GM18505 (cell line): ENCODE results near the gene KIF26B.

Experiments used
- ATAC-seq: cut with Tn5 transposase; IDR thresholded peaks from one replicate; pipeline ENCODE4 v1.9.1; 2021; ENCODE audit not compliant: unreplicated experiment
- POLR2A ChIP-seq: IDR thresholded peaks from 4 replicates; pipeline ENCODE4 v1.6.1; 2011; ENCODE audit warnings: borderline replicate concordance; ENCODE audit not compliant: insufficient read depth, insufficient read length; ENCODE audit errors: extremely low read depth

KIF26B gene

GRCh38 chr1:245255783-245256182 lies 101.0 kb downstream of the KIF26B start:
- TF ChIP-seq POLR2A, result no peak
- ATAC-seq, result no peak

- TF ChIP-seq POLR2A, result no peak
- no peak for ATAC-seq
Observed at GRCh38 chr1:245256528-245256927, 101.7 kb downstream of the KIF26B start.

GRCh38 chr1:245258271-245258920 lies 103.6 kb downstream of the KIF26B start:
- no peak for TF ChIP-seq POLR2A
- no peak for ATAC-seq

- TF ChIP-seq POLR2A, result no peak
- ATAC-seq, result no peak
Observed at GRCh38 chr1:245260110-245260882, 105.5 kb downstream of the KIF26B start.

- TF ChIP-seq POLR2A, result no peak
- no peak for ATAC-seq
Observed at GRCh38 chr1:245260883-245261282, 106.1 kb downstream of the KIF26B start.

GRCh38 chr1:245261786-245262185 lies 107.0 kb downstream of the KIF26B start:
- ATAC-seq, result no peak
- TF ChIP-seq POLR2A, result no peak

- TF ChIP-seq POLR2A, result no peak
- ATAC-seq, result no peak
Observed at GRCh38 chr1:245263529-245264095, 108.8 kb downstream of the KIF26B start.

GRCh38 chr1:245264226-245264625 lies 109.4 kb downstream of the KIF26B start:
- TF ChIP-seq POLR2A, result no peak
- ATAC-seq, result no peak

GRCh38 chr1:245266105-245266504 lies 111.3 kb downstream of the KIF26B start:
- no peak for TF ChIP-seq POLR2A
- no peak for ATAC-seq

- TF ChIP-seq POLR2A, result no peak
- no peak for ATAC-seq
Observed at GRCh38 chr1:245270063-245270462, 115.3 kb downstream of the KIF26B start.

- no peak for TF ChIP-seq POLR2A
- no peak for ATAC-seq
Observed at GRCh38 chr1:245270972-245271371, 116.2 kb downstream of the KIF26B start.

GRCh38 chr1:245272676-245273075 lies 117.9 kb downstream of the KIF26B start:
- no peak for ATAC-seq
- no peak for TF ChIP-seq POLR2A

- ATAC-seq, result no peak
Observed at GRCh38 chr1:245276445-245276844, 121.7 kb downstream of the KIF26B start.

GRCh38 chr1:245277276-245277675 lies 122.5 kb downstream of the KIF26B start:
- ATAC-seq, result no peak
- TF ChIP-seq POLR2A, result no peak

More at GRCh38 chr1:245276445-245276844, 121.7 kb downstream of the KIF26B start:
- TF ChIP-seq POLR2A, result no peak
